ENCODE measurements around the gene CPNE5. TPM values are rescaled to one million over a fixed set of nuclear protein-coding genes. Genes with fewer than 3 reads are reported as not detected.
A peak's percentile ranks its signal among the peaks of the same experiment; 100 is the strongest.

Gene CPNE5
- total and polyA plus RNA-seq, 9 of the 15 experiments (the other 6 are each of a cell fraction or from before 2014, with no cell fraction given) = 0.14 to 1.0 (median 0.46) TPM; not detected in 2

DNA sequence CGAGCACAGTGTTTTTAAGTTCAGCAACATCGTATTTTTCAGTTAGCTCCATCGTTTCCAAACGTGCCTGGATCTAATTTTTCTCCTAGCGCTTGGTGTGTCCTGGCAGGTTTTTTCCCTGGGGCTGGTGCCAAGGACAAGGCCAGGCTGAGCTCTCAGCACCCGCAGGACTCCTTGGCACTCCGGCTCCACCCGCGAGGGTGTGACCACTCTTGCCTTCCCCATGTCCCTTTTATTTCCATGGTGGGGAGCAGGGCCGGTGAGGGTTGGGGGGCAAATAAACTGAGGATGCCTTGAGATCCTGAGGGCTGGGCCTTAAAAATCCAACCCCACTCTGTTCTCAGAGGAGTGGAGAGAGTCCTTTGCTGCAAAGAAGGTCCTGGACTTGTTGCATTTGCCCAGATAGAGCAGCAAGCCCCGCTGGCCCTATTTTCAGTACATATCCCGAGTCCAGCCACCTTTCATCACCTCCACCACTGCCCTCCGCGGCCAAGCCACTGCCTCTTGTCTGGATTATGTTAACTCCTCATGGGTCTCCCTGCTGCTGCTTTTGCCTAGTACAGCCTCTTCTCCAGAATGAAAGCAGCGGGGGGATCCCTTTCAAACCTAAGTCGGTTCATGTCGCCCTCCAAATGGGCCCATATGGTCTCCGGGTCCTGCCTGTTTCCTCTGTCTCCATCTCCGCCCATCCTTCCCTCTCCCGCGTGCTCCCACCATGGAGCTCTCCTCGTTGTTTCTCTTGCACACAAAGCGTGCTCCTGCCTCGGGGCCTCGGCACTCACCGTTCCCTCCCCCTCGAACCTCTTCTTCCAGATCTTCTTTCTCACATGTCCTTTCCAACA lies 146.2 kb downstream of the CPNE5 start (continued):
- TF ChIP-seq CHD4 (IDR thresholded peaks at IDR 0.05; ENCODE audit: insufficient read depth, insufficient replicate concordance, low read depth, low read length, poor library complexity, severe bottlenecking) (no peak), NFXL1 (CRISPR knock-in tag; IDR thresholded peaks at IDR 0.05) (no peak), RAD51 (IDR thresholded peaks at IDR 0.05; ENCODE audit: borderline replicate concordance, low read depth) (no peak), FOS (IDR thresholded peaks at IDR 0.05; ENCODE audit: extremely low read depth, insufficient read length) (no peak)
- TF ChIP-seq, protein P1, sequence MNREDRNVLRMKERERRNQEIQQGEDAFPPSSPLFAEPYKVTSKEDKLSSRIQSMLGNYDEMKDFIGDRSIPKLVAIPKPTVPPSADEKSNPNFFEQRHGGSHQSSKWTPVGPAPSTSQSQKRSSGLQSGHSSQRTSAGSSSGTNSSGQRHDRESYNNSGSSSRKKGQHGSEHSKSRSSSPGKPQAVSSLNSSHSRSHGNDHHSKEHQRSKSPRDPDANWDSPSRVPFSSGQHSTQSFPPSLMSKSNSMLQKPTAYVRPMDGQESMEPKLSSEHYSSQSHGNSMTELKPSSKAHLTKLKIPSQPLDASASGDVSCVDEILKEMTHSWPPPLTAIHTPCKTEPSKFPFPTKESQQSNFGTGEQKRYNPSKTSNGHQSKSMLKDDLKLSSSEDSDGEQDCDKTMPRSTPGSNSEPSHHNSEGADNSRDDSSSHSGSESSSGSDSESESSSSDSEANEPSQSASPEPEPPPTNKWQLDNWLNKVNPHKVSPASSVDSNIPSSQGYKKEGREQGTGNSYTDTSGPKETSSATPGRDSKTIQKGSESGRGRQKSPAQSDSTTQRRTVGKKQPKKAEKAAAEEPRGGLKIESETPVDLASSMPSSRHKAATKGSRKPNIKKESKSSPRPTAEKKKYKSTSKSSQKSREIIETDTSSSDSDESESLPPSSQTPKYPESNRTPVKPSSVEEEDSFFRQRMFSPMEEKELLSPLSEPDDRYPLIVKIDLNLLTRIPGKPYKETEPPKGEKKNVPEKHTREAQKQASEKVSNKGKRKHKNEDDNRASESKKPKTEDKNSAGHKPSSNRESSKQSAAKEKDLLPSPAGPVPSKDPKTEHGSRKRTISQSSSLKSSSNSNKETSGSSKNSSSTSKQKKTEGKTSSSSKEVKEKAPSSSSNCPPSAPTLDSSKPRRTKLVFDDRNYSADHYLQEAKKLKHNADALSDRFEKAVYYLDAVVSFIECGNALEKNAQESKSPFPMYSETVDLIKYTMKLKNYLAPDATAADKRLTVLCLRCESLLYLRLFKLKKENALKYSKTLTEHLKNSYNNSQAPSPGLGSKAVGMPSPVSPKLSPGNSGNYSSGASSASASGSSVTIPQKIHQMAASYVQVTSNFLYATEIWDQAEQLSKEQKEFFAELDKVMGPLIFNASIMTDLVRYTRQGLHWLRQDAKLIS (CRISPR knock-in tag; IDR thresholded peaks at IDR 0.05) = no peak

DNA sequence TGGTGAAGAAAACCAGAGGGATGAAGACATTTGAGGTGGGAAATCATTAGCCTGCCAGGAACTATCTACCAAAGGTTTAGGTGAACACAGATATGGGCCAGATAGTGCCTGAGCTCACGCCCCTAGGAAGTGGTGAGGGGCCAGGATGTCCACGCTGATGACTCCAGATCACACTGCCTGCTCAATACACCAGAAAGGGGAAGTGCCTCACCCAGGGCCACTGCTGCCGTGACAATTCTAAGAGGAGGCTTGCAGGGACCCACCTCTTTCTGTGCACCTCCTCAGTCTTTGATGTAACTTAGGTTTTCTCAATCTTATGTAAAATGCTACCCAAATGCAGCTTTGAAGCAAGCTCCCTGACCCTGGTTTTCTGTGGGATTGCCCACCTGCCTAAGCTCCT lies 147.0 kb downstream of the CPNE5 start:
- POLR2A ChIA-PET = interaction anchor here (1.0 to 1.4 kb wide), 3 partner anchors 33 to 96 kb away, joined by 3 to 4 read pairs (median 3); no protein-coding TSS in a partner anchor
- in situ Hi-C loops (cut with MboI) = no loop called here
- no peak overlapping the region for H2AFZ ChIP-seq (ENCODE audit: low read depth, low read length)
- TF ChIP-seq ZNF224 (CRISPR knock-in tag; IDR thresholded peaks at IDR 0.05) = no peak
- TF ChIP-seq SPI1 (IDR thresholded peaks at IDR 0.05; ENCODE audit: borderline replicate concordance, low read depth, low read length) = peak; percentile 99
- TF ChIP-seq ZFPM2 (CRISPR knock-in tag; IDR thresholded peaks at IDR 0.05) = no peak
- TF ChIP-seq, protein P2, sequence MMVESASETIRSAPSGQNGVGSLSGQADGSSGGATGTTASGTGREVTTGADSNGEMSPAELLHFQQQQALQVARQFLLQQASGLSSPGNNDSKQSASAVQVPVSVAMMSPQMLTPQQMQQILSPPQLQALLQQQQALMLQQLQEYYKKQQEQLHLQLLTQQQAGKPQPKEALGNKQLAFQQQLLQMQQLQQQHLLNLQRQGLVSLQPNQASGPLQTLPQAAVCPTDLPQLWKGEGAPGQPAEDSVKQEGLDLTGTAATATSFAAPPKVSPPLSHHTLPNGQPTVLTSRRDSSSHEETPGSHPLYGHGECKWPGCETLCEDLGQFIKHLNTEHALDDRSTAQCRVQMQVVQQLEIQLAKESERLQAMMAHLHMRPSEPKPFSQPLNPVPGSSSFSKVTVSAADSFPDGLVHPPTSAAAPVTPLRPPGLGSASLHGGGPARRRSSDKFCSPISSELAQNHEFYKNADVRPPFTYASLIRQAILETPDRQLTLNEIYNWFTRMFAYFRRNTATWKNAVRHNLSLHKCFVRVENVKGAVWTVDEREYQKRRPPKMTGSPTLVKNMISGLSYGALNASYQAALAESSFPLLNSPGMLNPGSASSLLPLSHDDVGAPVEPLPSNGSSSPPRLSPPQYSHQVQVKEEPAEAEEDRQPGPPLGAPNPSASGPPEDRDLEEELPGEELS (CRISPR knock-in tag; IDR thresholded peaks at IDR 0.05; ENCODE audit: borderline replicate concordance) = no peak
- TF ChIP-seq NRF1 (conservative IDR thresholded peaks at IDR 0.05 in 1 of 2, IDR thresholded peaks at IDR 0.05 in 1 of 2) = peak in 1 of 2 experiments; percentile 14; a peak in 1 of 4 replicates
- peak in 1 of 2 experiments; percentile 31; a peak in 1 of 4 replicates for TF ChIP-seq MAZ (CRISPR knock-in tag; conservative IDR thresholded peaks at IDR 0.05 in 1 of 2, IDR thresholded peaks at IDR 0.05 in 1 of 2)
- no peak for TF ChIP-seq EP400 (IDR thresholded peaks at IDR 0.05)
- peak; percentile 29; the same call in 1 of the 2 replicates for TF ChIP-seq CTBP1 (IDR thresholded peaks at IDR 0.05; ENCODE audit: borderline replicate concordance)

More for the DNA sequence above, 147.0 kb downstream of the CPNE5 start:
- H3K4me2 ChIP-seq (ENCODE audit: insufficient read depth, low read length) = no peak overlapping the region
- FAIRE-seq (no peak), ATAC-seq (peak; percentile 78), DNase-seq (ENCODE audit: extremely low read depth in 1 of 4, low spot score in 3 of 4) (no peak)
- intact Hi-C loops (cut with micrococcal nuclease) = no loop called here
- no TSS peak for BruUV-seq (replicated peaks)
- H3K27ac ChIP-seq (ENCODE audit: extremely low read depth, low read depth, low read length) = no peak overlapping the region
- no peak overlapping the region for H3K4me3 ChIP-seq
- peaks cover 14 to 23% of the 10 kb centered on the region in 2 experiments for H3K27me3 ChIP-seq (ENCODE audit: control insufficient read depth in 2 of 2, insufficient read depth in 2 of 2, low read length in 2 of 2)
- no peaks in the 10 kb centered on the region for H3K79me2 ChIP-seq (ENCODE audit: control insufficient read depth, insufficient read depth, low read length)
- 0% methylated on average over 3 of the region's 3 CpGs for WGBS (ENCODE audit: insufficient coverage, low coverage, missing lambda C conversion rate)
- no peaks in the 10 kb centered on the region for H3K9me1 ChIP-seq (ENCODE audit: control insufficient read depth, insufficient read depth, low read length)
- H3K36me3 ChIP-seq (ENCODE audit: control insufficient read depth, insufficient read depth, low read length) = no peaks in the 10 kb centered on the region
- H3K9me3 ChIP-seq (replicated peaks; ENCODE audit: control insufficient read depth, insufficient read depth, low read depth, low read length) = no peaks in the 10 kb centered on the region
- H4K20me1 ChIP-seq (replicated peaks; ENCODE audit: control insufficient read depth, insufficient read depth, low read length) = 0 out of 2 replicates have a peak, but pooled peaks cover 5% of the 10 kb centered on the region
- H3K4me1 ChIP-seq (replicated peaks in 1 of 2; ENCODE audit: control insufficient read depth in 2 of 2, insufficient read depth in 2 of 2, low read length in 2 of 2) = no peaks in the 10 kb centered on the region; a peak in 1 of 5 replicates
- CTCF ChIA-PET (ENCODE audit: low intra/inter-chr PET ratio) = no interaction called here
- no peak overlapping the region for H3K9ac ChIP-seq (ENCODE audit: insufficient read depth in 1 of 2, low read depth in 2 of 2, low read length in 2 of 2)
